ENCODE results near the gene NOL4L. TPM values are rescaled to one million over a fixed set of nuclear protein-coding genes. Genes with fewer than 3 reads are reported as not detected.

The NOL4L gene
- total RNA-seq, 4 donors from 2014 or later = 5.9 to 20.5 (median 6.9) TPM

DNA sequence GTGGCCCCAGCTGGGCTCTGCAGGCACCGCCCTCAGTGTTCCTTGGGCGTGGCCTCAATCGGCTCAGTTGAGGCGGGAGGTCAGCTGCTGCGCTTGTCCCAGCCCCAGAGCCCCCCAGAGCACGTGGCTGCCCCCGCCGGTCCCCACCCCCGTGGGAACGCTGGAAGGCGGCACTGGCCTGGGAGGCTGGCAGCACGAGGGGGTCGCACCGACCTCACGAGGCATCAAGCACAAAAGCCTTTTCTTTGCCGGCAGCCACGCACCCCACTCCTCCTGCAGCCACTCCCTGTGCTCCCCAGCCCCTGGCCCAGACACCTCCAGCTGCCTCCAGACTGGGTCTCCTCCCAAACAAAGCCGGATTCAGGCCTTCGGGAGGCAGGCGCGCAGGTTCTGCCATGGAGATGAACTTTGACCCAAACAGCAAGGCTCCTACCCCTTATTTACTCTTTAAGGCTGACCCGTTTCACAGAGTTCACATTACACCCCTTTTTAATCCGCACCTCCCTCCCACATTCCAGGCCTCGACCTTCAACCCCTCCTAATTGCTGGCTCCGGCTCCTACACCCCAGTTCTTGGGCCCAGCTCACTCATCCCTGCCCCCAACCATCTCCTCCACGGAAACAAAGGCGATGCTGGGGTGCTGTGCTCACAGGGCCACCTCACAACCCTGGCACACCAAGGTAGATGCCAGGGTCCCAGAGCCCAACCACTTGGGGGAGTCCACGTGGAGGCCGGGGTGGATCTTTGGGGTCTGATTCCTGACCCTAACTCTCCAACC is 111.7 kb downstream of the NOL4L start:
- TF ChIP-seq, protein P1, sequence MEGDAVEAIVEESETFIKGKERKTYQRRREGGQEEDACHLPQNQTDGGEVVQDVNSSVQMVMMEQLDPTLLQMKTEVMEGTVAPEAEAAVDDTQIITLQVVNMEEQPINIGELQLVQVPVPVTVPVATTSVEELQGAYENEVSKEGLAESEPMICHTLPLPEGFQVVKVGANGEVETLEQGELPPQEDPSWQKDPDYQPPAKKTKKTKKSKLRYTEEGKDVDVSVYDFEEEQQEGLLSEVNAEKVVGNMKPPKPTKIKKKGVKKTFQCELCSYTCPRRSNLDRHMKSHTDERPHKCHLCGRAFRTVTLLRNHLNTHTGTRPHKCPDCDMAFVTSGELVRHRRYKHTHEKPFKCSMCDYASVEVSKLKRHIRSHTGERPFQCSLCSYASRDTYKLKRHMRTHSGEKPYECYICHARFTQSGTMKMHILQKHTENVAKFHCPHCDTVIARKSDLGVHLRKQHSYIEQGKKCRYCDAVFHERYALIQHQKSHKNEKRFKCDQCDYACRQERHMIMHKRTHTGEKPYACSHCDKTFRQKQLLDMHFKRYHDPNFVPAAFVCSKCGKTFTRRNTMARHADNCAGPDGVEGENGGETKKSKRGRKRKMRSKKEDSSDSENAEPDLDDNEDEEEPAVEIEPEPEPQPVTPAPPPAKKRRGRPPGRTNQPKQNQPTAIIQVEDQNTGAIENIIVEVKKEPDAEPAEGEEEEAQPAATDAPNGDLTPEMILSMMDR (IDR thresholded peaks at IDR 0.05; ENCODE audit: low read depth) = no peak

GRCh38 chr20:32472581-32473207 is 112.4 kb downstream of the NOL4L start:
- TF ChIP-seq, protein P1 (IDR thresholded peaks at IDR 0.05; ENCODE audit: low read depth) = no peak

- TF ChIP-seq, protein P1 (IDR thresholded peaks at IDR 0.05; ENCODE audit: low read depth) = no peak
Observed at GRCh38 chr20:32470940-32471339, 114.2 kb downstream of the NOL4L start.

- TF ChIP-seq, protein P1 (IDR thresholded peaks at IDR 0.05; ENCODE audit: low read depth) = no peak
Observed at GRCh38 chr20:32470025-32470861, 114.9 kb downstream of the NOL4L start.

GRCh38 chr20:32468860-32469259 is 116.3 kb downstream of the NOL4L start:
- TF ChIP-seq, protein P1 (IDR thresholded peaks at IDR 0.05; ENCODE audit: low read depth) = no peak

- TF ChIP-seq, protein P1 (IDR thresholded peaks at IDR 0.05; ENCODE audit: low read depth) = no peak
Observed at GRCh38 chr20:32468313-32468640, 116.9 kb downstream of the NOL4L start.
